ENCODE measurements around the gene TLCD2.

- TF ChIP-seq TRIM24 (IDR thresholded peaks at IDR 0.05) (no peak), KDM1A (IDR thresholded peaks at IDR 0.05) (no peak), CTCF (IDR thresholded peaks at IDR 0.05 in 2 of 3, conservative IDR thresholded peaks at IDR 0.05 in 1 of 3; ENCODE audit: insufficient read depth in 2 of 3, low read depth in 1 of 3, low read length in 3 of 3) (no peak), IRF1 (CRISPR knock-in tag; IDR thresholded peaks at IDR 0.05; ENCODE audit: borderline replicate concordance) (no peak), POLR2A (conservative IDR thresholded peaks at IDR 0.05) (no peak), EZH2 (IDR thresholded peaks at IDR 0.05; ENCODE audit: borderline replicate concordance, low read depth, low read length) (no peak), RCOR1 (IDR thresholded peaks at IDR 0.05; ENCODE audit: borderline replicate concordance in 1 of 2, low read depth in 2 of 2, low read length in 2 of 2) (no peak), CHD1 (IDR thresholded peaks at IDR 0.05; ENCODE audit: low read length) (no peak), NR2C1 (IDR thresholded peaks at IDR 0.05) (no peak), NR2C1 (tag; IDR thresholded peaks at IDR 0.05) (no peak), IRF2 (CRISPR knock-in tag; IDR thresholded peaks at IDR 0.05) (no peak), ARHGAP35 (IDR thresholded peaks at IDR 0.05; ENCODE audit: partially characterized antibody) (no peak), ZNF165 (CRISPR knock-in tag; IDR thresholded peaks at IDR 0.05; ENCODE audit: borderline replicate concordance) (no peak), POLR2AphosphoS5 (IDR thresholded peaks at IDR 0.05; ENCODE audit: control insufficient read depth, insufficient read depth, low read depth, low read length) (no peak)
Observed at GRCh38 chr17:1661045-1661444, 49.1 kb downstream of the TLCD2 start.
